Fibroblast of the aortic adventitia (primary cell): ENCODE results near the gene ERI2. TPM values are rescaled to one million over a fixed set of nuclear protein-coding genes. Genes with fewer than 3 reads are reported as not detected.
"Not testable (repeated sequence)": the region's sequence is repeated elsewhere in the genome, so short reads cannot be mapped to it uniquely, and the experiment has no call there.

Experiments used
- DNase-seq: peaks from one replicate; pipeline ENCODE4 v3.0.0-alpha.2; 2010; ENCODE audit warnings: low read depth
- H3K4me3 ChIP-seq: 2 replicates; pipeline ENCODE4 v1.5.1; 2011; ENCODE audit warnings: low read depth, mild to moderate bottlenecking, control low read depth, low read length, moderate library complexity
- total RNA-seq: library from RNA; depleted of rRNA; stranded (reverse); fragments of >200 nt; gene quantifications from 2 replicates; pipeline ENCODE4 v1.2.3, GENCODE V29; 2012; ENCODE audit warnings: low replicate concordance
- TF ChIP-seq, protein P1 (sequence below): IDR thresholded peaks from 2 replicates; pipeline ENCODE4 v1.5.1; 2011; ENCODE audit warnings: mild to moderate bottlenecking, low read length, control low read depth, inconsistent platforms; ENCODE audit not compliant: insufficient read depth

ERI2 gene
- total RNA-seq, 1 donor = 32.7 TPM

DNA sequence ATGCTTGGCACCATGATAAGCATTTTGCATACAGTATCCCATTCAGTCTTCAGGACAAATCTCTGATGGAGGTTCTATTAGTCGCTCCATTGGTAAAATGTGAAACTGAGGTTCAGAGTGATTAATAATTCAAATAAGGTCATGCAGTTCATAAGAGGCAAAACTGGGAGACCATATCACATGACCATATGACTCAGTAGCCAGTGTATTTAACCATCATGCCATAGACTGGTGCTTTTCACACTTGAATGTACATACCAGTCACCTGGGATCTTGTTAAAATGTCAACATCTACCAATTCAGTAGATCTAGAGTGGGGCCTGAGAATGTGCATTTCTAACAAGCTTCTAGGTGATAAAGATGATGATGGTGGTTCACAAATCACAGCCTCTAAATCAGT, 38.2 kb downstream of the ERI2 start:
- DNase-seq = no peak
- TF ChIP-seq, protein P1, sequence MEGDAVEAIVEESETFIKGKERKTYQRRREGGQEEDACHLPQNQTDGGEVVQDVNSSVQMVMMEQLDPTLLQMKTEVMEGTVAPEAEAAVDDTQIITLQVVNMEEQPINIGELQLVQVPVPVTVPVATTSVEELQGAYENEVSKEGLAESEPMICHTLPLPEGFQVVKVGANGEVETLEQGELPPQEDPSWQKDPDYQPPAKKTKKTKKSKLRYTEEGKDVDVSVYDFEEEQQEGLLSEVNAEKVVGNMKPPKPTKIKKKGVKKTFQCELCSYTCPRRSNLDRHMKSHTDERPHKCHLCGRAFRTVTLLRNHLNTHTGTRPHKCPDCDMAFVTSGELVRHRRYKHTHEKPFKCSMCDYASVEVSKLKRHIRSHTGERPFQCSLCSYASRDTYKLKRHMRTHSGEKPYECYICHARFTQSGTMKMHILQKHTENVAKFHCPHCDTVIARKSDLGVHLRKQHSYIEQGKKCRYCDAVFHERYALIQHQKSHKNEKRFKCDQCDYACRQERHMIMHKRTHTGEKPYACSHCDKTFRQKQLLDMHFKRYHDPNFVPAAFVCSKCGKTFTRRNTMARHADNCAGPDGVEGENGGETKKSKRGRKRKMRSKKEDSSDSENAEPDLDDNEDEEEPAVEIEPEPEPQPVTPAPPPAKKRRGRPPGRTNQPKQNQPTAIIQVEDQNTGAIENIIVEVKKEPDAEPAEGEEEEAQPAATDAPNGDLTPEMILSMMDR = no peak
- no peak overlapping the region for H3K4me3 ChIP-seq

DNA sequence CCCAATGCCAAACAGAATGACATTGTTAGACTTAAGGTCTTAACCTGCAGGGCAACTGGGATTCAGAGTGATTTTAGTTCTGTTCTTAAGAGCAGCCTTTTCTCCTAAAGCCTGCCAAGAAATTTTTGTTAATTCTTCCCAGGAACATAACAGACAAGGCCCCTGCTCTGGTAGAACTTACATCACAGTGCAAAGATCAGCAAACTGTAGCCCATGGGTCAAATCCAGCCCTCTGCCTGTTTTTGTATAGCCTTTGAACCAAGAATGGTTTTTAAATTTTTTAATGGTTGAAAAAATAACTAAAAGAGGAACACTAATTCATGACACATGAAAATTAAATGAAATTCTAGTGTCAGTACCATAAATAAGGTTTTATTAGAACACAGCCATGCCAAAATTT, 38.7 kb downstream of the ERI2 start:
- H3K4me3 ChIP-seq = no peak overlapping the region
- DNase-seq = no peak
- TF ChIP-seq, protein P1 = no peak

DNA sequence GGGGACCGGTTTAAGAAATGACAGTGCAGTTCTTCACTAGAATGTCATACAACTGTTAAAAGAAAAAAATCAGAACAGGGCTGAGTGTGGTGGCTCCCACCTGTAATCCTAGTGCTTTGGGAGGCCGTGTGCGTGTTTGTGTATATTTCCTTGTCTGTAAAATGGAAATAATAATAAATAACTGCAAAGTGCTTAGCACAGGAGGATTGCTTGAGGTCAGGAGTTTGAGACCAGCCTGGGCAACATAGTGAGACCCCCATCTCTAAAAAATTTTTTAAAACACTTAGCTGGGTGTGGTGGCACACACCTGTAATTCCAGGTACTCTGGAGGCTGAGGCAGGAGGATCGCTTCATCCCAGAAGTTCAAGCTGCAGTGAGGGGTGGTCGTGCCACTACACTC, 40.0 kb downstream of the ERI2 start:
- no peak overlapping the region for H3K4me3 ChIP-seq
- TF ChIP-seq, protein P1 = no peak
- DNase-seq = no peak

DNA sequence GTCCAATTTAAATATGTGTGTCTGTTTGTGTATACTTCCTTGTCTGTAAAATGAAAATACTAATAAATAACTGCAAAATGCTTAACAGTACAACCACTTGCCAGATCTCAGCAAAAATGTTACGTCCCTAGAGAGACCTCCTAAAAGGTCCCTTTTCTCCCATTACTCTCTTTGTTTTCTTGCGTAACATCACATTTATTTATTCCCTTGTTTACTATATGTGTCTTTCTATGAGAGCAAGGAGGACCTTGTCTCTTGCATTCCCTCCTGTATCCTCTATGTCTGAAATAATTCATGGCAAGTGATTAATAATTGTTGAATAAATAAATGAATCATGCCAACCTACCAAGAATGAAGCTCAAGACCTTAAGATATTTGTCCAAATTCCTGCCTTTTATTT, 40.5 kb downstream of the ERI2 start:
- no peak for DNase-seq
- TF ChIP-seq, protein P1 = no peak
- H3K4me3 ChIP-seq = no peak overlapping the region

DNA sequence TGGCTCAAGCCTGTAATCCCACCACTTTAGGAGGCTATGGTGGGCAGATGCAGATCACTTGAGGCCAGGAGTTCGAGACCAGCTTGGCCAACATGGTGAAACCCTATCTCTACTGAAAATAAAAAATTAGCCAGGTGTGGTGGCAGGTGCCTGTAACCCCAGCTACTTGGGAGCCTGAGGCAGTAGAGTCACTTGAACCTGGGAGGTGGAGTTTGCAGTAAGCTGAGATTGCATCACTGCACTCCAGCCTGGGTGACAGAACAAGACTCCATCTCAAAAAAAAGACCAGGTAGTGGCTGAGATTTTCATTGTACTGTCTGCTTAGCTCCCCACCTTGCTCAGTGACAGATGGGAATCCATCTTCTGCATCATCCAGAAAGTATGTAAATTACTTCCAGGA, 41.8 kb downstream of the ERI2 start:
- H3K4me3 ChIP-seq, DNase-seq: not testable (repeated sequence)

DNA sequence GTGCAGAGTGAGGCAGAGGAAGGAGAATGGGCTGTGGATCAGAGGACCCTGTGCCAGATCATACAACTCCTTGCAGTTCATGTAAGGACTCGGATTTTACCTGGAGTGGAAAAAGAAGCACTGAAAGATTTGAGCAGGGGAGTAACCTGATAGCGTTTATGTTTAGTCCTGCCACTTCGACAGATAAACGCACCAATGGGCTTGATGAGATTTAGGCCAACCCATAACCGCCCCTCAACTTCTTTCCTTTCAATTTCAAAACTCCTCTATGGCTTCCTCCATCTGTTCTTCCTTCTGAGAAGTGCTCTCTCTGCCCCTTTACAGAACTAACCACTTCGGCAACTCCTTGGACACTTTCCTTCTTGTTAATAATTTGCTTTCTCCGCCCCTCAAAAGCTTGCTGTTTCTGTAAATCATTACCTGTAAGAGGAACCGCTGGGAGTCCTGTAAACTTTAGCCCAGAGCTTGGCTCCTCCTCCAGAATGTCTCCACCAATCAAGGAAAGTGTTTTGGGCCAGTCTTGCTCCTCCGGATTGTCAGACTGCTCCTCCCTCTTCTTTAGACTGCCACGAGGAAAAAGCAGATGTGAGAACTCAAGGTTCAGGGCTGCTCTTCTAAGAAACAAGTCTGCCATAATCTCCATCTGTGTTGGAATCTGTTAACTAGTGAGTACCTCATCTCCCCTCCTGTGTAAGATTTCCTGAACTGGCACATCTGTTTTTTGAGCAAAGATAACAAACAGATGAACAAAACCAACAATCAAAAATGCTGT, 42.6 kb downstream of the ERI2 start, which contains the start of gene ACSM3:
ACSM3 (plus strand) TSS at position 554 of the 772 bp plus-strand sequence. CDS start 6,021 bp downstream, outside the sequence.
- H3K4me3 ChIP-seq = peak within 1 kb of the TSS; percentile 61
- TF ChIP-seq, protein P1 = no peak
- DNase-seq = peak; percentile 76

DNA sequence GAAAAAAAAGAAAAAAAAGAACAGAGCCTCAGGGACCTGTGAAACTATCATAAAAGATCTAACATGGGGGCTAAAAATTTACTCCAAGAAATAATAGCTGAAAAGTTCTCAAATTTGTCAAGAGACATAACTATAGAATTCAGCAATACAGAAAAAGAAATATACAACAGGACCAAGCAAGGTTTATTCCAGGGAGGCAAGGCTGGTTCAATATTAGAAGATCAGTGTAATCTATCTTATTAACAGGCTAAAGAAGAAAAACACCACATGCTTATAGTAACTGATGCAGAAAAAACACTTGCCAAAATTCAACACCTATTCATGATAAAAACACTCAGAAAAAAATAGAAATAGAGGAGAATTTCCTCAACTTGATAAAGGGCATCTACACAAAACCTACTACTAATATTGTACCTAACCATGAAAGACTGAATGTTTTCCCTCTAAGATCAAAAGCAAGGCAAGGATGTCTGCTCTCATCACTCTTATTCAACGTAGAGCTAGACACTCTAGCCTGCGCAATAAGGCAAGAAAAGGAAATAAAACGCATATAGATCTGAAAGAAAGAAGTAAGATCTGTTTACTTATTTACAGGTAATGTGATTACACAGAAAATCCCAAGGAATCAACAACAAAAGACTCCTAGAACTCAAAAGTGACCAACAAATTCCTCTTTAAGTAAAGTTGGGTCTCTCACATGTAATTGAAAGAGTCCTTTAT, 43.7 kb downstream of the ERI2 start:
- TF ChIP-seq, protein P1 = no peak
- no peak overlapping the region for H3K4me3 ChIP-seq
- DNase-seq = no peak
